HepG2 (cell line): ENCODE measurements around the gene EEFSEC. TPM values are rescaled to one million over a fixed set of nuclear protein-coding genes. Genes with fewer than 3 reads are reported as not detected.

ENCODE experiments used
- ATAC-seq: fragments of 200-7000 bp; cut with Tn5 transposase; 3 replicates; pipeline ENCODE4 v1.9.1; 2020; ENCODE audit warnings: mild to moderate bottlenecking, moderate library complexity
- BruUV-seq: library from RNA; stranded (reverse); fragments of 400-500 nt; replicated peaks from 2 replicates; lab custom pipeline; 2021; lab: Mats Ljungman, UMichigan
- CTCF ChIA-PET: fragments of 300-600 bp; formaldehyde crosslinking; extraction: SDS; loops from one replicate; lab custom pipeline; 2021; ENCODE audit warnings: low total read pairs, inconsistent platforms, low intra/inter-chr PET ratio; lab: Yijun Ruan, JAX
- POLR2A ChIA-PET: fragments of 350-600 bp; sonication (Branson Sonifier 250); formaldehyde crosslinking; loops from one replicate; lab custom pipeline; 2020; ENCODE audit warnings: antibody characterized with exemption, inconsistent platforms; lab: Yijun Ruan, JAX
- DNase-seq: peaks from one replicate; pipeline ENCODE4 v3.0.0-alpha.2; 2015; ENCODE audit warnings: low spot score
- FAIRE-seq: peaks from 3 replicates; lab custom pipeline; 2011; peaks lifted over from hg19 to GRCh38; lab: Jason Lieb, UNC
- H2AFZ ChIP-seq: one replicate; pipeline ENCODE4 v1.6.1; 2011; ENCODE audit warnings: low read length, inconsistent platforms
- H3K27ac ChIP-seq: fragments of 300-600 bp; 3 replicates; pipeline ENCODE4 v1.8.0; 2011; ENCODE audit warnings: mixed run types, mild to moderate bottlenecking, mixed read lengths, low read length, inconsistent platforms; ENCODE audit not compliant: insufficient read depth; ENCODE audit errors: extremely low read length
- H3K27me3 ChIP-seq, 2 experiments: fragments of 200-600 bp in 1 of 2; 2 replicates in 1 of 2; 3 replicates in 1 of 2; pipeline versions ENCODE4 v1.6.0 to v1.8.0; 2011; ENCODE audit warnings: low read length in 2 of 2, mild to moderate bottlenecking in 2 of 2, moderate library complexity in 2 of 2, inconsistent platforms in 1 of 2; ENCODE audit not compliant: insufficient read depth in 2 of 2, control insufficient read depth in 1 of 2
- H3K36me3 ChIP-seq, 2 experiments: fragments of 200-600 bp in 1 of 2; replicated peaks in 1 of 2; 2 replicates in 1 of 2; 3 replicates in 1 of 2; pipeline versions ENCODE4 v1.5.1 to v1.8.0; 2011; ENCODE audit warnings: low read length in 2 of 2, inconsistent platforms in 1 of 2; ENCODE audit not compliant: insufficient read depth in 2 of 2, control insufficient read depth in 1 of 2
- H3K4me1 ChIP-seq: 2 replicates; pipeline ENCODE4 v1.5.1; 2012; ENCODE audit warnings: low read length, inconsistent platforms; ENCODE audit not compliant: insufficient read depth
- H3K4me2 ChIP-seq: 2 replicates; pipeline ENCODE4 v1.6.0; 2011; ENCODE audit warnings: low read depth, low read length, inconsistent platforms
- H3K4me3 ChIP-seq, 3 experiments: fragments of 200-600 bp in 1 of 3; sonication (generic), shearing (Covaris generic) in 1 of 3; replicated peaks in 1 of 3; 2 replicates each; pipeline ENCODE4 v1.5.1; 2011 to 2016; ENCODE audit warnings: low read length in 3 of 3, inconsistent platforms in 2 of 3, low read depth in 2 of 3, mild to moderate bottlenecking in 2 of 3, control low read depth in 1 of 3, mixed read lengths in 1 of 3; ENCODE audit not compliant: insufficient read depth in 1 of 3
- H3K79me2 ChIP-seq: one replicate; pipeline ENCODE4 v1.6.1; 2011; ENCODE audit warnings: low read length, inconsistent platforms; ENCODE audit not compliant: insufficient read depth
- H3K9ac ChIP-seq: 2 replicates; pipeline ENCODE4 v1.6.0; 2011; ENCODE audit warnings: mild to moderate bottlenecking, low read depth, low read length, inconsistent platforms; ENCODE audit not compliant: insufficient read depth
- H3K9me3 ChIP-seq: 2 replicates; pipeline ENCODE4 v1.5.1; 2012; ENCODE audit warnings: mild to moderate bottlenecking, low read length
- H4K20me1 ChIP-seq: 2 replicates; pipeline ENCODE4 v1.6.0; 2011; ENCODE audit warnings: inconsistent platforms, mild to moderate bottlenecking, low read length, moderate library complexity; ENCODE audit not compliant: insufficient read depth
- ATF5 ChIP-seq: sonication (generic); formaldehyde crosslinking; IDR thresholded peaks from 2 replicates; pipeline ENCODE4 v1.4.0; 2020; ENCODE audit warnings: mild to moderate bottlenecking, low read depth, missing genetic modification reagents
- FOXM1 ChIP-seq: sonication (generic); formaldehyde crosslinking; IDR thresholded peaks from 2 replicates; pipeline ENCODE4 v1.5.0; 2020; ENCODE audit warnings: missing genetic modification reagents
- NKX3-1 ChIP-seq: sonication (generic); formaldehyde crosslinking; IDR thresholded peaks from 2 replicates; pipeline ENCODE4 v1.5.0; 2020; ENCODE audit warnings: missing genetic modification reagents
- ZNF549 ChIP-seq: sonication (generic); formaldehyde crosslinking; IDR thresholded peaks from 2 replicates; pipeline ENCODE4 v1.5.0; 2020; ENCODE audit warnings: missing genetic modification reagents
- ZNF672 ChIP-seq: sonication (generic); formaldehyde crosslinking; IDR thresholded peaks from 2 replicates; pipeline ENCODE4 v1.8.1; 2022; ENCODE audit warnings: missing genetic modification reagents
- ZNF850 ChIP-seq: sonication (generic); formaldehyde crosslinking; conservative IDR thresholded peaks from 2 replicates; pipeline ENCODE4 v1.9.0; 2021; ENCODE audit warnings: mild to moderate bottlenecking, missing genetic modification reagents
- WGBS: methylation state at CpG from one replicate; pipeline ENCODE4 v1.1.6; 2017; ENCODE audit warnings: low lambda C conversion rate; 5-methylcytosine and 5-hydroxymethylcytosine counted together
- in situ Hi-C: cut with HindIII; loops from 2 replicates; pipeline ENCODE4 v1.10.0; 2017; ENCODE audit warnings: low pct_unique_long_range_greater_than_20kb; ENCODE audit not compliant: extremely low pct_ligation_motif_present
- intact Hi-C: fragments of 100-400 bp; cut with micrococcal nuclease; formaldehyde crosslinking; loops from one replicate; pipeline ENCODE4 v1.10.0; 2022; ENCODE audit not compliant: unreplicated experiment
- polyA plus RNA-seq, 8 experiments: library from polyadenylated mRNA; depleted of rRNA in 3 of 8; stranded (reverse) in 7 of 8; unstranded in 1 of 8; fragments of >200 nt; fragmentation: Illumina TruSeq in 4 of 8; extraction: Trizol in 4 of 8; gene quantifications; 2 replicates each; pipeline versions ENCODE4 v1.2.1 to v1.2.3, GENCODE V29; 2011 to 2016; ENCODE audit warnings: low read depth in 4 of 8, missing spikeins in 1 of 8, mixed read lengths in 1 of 8; ENCODE audit not compliant: insufficient read depth in 1 of 8
- total RNA-seq, 5 experiments: library from RNA; depleted of rRNA; stranded (reverse); fragments of >200 nt; fragmentation: Illumina TruSeq; extraction: Trizol; gene quantifications; 2 replicates each; pipeline ENCODE4 v1.2.3, GENCODE V29; 2016; ENCODE audit warnings: low read depth in 1 of 5
- TF ChIP-seq, protein P1 (sequence below): IDR thresholded peaks from 2 replicates; pipeline ENCODE4 v1.6.1; 2016; ENCODE audit warnings: missing biosample characterization, missing genetic modification reagents, low read depth

Gene EEFSEC
- total and polyA plus RNA-seq, 2 of the 13 experiments (the other 11 are each of a cell fraction or from before 2014, with no cell fraction given): 6.4 to 24.2 TPM

DNA sequence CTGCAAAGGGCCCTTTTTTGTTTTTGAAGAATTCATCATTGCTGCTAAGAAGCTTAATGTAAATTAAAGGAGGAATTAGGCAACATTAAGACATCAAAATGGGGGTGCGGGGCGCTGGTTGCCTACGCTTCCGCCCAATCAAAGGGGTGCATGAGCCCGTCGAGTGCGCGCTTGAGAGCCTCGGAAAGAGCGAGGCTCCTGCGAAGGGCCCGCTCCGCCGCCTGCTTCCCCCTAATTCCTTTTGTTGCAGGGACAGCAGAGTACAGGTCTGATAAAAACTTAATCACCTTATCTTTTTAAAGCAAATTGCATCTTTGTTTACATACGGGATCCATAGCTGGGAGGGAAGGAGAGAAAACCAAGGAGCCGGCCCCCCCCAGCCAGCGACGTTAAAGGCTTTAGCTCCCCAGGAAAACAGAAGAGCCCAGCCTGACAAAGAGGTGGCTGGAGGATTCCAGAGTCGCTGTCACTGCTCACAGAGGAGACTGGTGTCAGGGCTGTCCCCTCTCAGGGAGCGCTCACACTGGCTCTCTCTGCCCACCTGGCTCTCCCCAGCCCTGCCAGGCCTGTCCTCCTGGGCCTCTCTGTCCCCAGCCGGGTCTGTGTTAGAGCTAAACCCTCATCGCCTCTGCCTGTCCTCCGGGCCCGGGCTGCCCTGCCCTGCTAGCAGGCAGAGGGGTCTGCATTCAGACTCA is 246.1 kb downstream of the EEFSEC start:
- no peak for ATAC-seq
- H3K9me3 ChIP-seq: no peaks in the 10 kb centered on the region
- TF ChIP-seq FOXM1 (CRISPR knock-in tag): no peak
- TF ChIP-seq ZNF549 (CRISPR knock-in tag): no peak
- TF ChIP-seq NKX3-1 (CRISPR knock-in tag): no peak
- TF ChIP-seq, protein P1, sequence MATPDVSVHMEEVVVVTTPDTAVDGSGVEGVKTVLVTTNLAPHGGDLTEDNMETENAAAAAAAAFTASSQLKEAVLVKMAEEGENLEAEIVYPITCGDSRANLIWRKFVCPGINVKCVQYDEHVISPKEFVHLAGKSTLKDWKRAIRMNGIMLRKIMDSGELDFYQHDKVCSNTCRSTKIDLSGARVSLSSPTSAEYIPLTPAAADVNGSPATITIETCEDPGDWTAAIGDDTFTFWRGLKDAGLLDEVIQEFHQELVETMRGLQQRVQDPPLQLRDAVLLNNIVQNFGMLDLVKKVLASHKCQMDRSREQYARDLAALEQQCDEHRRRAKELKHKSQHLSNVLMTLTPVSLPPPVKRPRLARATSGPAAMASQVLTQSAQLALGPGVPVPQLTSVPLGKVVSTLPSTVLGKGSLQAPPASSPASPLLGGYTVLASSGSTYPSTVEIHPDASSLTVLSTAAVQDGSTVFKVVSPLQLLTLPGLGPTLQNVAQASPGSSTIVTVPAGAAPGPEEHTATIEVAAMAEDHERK (CRISPR knock-in tag): no peak
- TF ChIP-seq ZNF672: no peak
- no peak for TF ChIP-seq ATF5
- no peak for TF ChIP-seq ZNF850 (CRISPR knock-in tag)
- no peak for DNase-seq
- BruUV-seq: no TSS peak
- H2AFZ ChIP-seq: no peak overlapping the region
- H3K79me2 ChIP-seq: no peaks in the 10 kb centered on the region
- no peaks in the 10 kb centered on the region for H4K20me1 ChIP-seq
- H3K4me1 ChIP-seq: peaks cover 19% of the 10 kb centered on the region
- H3K4me3 ChIP-seq: no peak overlapping the region
- in situ Hi-C loops (no loop called here), intact Hi-C loops (no loop called here)
- 97% methylated on average over 20 of the region's 24 CpGs for WGBS
- no peak overlapping the region for H3K9ac ChIP-seq
- ChIA-PET CTCF (no interaction called here), POLR2A (no interaction called here)
- FAIRE-seq: no peak
- H3K27ac ChIP-seq: no peak overlapping the region
- no peaks in the 10 kb centered on the region for H3K27me3 ChIP-seq
- H3K36me3 ChIP-seq: peaks cover 0 to 1% of the 10 kb centered on the region in 2 experiments; a peak in 2 of 5 replicates
- no peak overlapping the region for H3K4me2 ChIP-seq
